Central memory CD4-positive, alpha-beta T cell (primary cell): ENCODE data around the gene SCARB1.

Experiments
- DNase-seq: peaks from one replicate; pipeline ENCODE4 v3.0.0; 2022

The SCARB1 gene

DNA sequence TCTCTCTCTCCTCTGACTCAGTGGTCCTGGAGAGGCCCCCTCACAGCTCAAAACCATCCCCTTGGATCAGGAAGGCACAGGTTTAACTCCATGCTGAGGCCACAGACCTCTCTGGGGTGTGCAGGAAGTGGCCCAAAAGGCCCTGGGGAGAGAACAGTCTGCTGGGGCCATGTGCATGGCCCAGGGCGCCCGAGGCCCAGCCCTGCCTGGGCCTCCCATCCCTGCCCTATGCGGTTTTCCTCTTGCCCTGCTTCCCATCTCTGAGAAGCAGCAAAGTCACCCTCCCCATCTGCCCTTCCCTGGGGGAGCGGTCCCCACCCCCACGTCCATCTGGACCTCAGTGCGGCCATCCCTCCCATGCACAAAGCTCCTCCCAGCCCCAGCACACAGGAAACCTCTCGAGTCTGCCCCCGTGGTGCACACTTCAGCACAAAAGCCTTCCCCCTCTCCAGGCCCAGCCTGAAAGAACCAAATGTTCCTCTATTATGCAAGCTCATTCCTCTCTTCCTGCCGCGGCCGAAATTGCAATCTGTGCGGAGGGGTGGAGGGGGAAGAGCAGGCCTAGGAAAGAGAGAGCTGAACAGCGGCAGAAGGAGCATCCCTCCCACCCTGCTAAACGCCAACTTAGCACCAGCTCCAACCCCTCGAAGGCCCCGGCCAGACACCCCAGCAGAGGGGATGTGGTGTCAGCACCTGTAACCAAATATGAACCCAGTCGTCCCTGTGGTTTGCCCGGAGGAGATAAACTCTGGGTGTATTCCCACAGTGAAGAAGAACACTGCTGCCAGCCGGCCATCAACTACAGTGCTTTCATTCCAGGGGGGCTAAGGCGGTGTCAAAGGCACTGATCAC, 108.5 kb downstream of the SCARB1 start:
- no peak for DNase-seq

DNA sequence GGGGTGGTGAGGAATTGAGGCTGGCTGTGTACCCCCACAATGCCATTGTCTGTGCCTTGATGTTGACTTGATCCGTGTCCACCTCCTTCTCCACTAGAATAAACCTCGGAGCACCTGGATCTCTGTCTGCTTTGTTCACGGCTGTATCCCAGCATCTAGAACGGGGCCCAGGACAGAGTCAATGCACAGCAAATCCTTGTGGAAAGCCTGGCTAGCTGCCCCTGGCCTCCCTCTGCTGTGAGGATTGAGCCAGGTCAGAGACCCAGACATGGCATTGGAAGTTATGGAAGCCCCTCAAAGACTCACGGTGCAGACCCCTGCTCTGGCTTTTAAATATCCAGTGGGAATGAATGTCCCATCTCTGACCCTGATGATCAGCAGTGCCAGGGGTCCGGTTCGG, 109.2 kb downstream of the SCARB1 start:
- no peak for DNase-seq

DNA sequence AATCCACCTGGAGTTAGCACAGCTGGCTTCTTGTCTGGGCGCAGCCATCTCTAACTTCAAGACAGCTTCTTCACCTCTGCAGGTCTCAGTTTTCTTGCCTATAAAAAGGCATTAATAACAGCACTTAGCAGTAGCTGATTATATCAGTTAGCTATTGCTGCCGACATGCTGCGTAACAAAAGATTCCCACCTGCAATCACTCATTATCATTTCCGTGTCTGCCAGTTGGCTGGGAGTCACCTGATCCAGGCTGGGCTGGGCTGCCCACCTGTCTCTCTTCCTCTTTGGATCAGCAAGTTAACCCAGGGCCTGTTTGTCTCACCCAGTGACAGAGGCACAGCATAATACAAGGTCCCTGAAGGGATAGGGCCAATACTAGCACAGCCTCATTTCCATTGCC, 109.7 kb downstream of the SCARB1 start:
- DNase-seq = no peak

DNA sequence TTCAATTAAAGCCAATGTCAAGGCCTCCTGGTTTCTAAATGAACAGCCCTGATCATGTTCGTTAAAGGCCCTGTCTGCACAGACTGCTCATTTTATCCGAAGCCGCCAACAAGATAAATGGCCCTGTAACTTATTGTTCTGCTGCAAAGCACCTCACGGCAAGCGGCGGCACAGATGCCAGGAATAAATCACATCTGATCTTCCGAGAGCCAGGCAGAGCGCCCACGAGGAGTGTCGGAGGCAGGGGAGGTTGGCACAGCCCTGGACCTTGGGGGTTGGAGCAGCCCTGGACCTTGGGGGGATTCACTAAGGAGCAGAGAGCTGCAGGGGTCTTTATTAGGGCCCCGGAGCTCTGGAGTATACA, 110.5 kb downstream of the SCARB1 start:
- DNase-seq = no peak

DNA sequence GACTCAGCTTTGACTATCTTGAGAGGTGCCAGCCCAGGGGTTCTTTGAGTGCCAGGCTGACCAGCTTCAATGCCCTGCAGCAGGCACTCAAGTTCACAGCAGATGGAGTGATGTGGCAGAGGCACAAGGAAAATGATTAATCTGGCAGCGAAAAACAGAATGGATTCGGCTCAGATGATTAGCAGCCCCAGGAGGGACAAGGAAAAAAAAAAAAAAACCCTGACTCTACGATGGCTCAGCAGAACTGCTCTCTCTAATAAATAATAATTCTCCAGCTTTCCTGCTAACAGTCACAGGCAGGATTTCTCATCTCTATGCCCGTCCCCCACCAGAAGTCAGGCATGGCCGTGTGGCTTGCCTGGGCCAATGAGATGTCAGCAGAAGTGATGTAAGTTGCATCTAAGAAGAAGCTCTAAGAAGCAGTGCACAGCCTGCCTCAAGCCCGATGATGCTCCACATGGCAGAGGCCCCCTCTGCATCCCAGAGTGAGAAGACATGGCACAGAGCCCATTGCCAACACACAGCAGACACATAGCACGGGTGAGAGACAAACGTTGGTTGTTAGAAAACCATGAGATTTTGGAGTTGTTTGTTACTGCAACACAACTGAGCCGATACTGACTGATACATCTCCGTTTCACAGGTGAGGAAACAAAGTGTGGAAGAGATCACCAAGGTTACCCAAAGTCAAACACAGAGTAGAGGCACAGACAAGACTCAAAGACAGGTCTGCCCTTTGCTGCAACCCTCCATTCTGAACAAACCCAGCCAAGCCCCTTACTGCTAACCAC, 111.0 kb downstream of the SCARB1 start:
- no peak for DNase-seq

DNA sequence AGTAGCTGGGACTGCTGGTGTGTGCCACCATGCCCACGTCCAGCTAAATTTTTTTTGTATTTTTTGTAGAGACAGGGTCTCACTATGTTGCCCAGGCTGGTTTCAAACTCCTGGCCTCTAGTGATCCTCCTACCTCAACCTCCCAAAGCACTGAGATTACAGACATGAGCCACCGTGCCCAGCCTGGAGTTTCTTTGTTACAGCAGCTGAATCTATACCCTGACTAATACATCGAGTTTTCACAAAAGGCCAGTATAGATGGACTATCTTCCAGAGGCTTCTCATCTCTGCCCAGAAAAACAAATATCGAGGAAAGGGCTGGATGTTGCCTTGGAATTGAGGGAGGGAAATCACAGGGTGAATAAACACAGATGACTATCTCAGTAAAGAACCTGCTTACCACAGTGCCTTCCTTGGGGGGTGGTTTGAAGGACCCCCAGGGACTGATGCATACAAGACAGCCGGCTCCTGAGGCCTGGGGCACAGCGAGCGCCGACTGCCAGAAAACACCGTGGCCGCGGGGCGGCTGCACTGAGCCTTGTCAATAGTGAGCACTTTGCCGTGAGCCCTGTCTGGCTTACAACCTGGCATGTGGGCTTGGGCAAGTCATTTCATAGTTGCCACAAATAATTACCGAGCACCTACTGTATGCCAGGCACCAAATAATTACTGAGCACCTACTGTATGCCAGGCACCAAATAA, 111.9 kb downstream of the SCARB1 start:
- no peak for DNase-seq

DNA sequence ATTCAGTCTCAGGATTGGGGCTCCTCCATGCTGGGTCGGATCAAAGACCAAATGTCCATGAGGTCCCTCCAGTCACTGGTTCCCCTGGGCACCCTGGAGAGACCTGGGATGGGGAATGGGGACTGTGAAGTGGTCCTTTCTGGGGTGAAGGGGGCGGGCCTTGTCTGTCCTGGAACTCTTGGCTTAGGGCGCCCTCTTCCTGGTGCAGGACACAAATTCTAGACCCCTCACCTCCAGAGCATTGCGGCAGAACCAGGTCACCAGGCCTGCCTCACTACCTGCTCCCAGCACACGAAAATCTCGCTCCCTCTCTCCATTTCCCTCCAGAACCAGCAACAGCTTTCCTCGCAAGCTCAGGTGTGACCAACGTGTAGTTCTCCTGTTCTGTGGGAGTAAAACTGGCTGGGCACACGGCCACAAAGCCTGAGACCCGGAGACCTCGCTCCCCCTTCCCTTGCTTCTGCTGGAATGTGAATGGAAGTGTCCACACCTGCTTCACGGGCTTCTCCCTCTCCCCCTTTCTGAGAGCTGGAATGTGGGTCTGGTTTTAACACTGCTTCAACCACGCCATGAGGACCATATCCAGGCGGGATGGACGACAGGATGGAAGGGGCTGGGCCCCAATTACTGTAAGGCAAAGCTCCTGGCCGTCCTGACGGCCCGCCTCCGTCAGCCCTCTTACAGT, 112.7 kb downstream of the SCARB1 start:
- DNase-seq = no peak

DNA sequence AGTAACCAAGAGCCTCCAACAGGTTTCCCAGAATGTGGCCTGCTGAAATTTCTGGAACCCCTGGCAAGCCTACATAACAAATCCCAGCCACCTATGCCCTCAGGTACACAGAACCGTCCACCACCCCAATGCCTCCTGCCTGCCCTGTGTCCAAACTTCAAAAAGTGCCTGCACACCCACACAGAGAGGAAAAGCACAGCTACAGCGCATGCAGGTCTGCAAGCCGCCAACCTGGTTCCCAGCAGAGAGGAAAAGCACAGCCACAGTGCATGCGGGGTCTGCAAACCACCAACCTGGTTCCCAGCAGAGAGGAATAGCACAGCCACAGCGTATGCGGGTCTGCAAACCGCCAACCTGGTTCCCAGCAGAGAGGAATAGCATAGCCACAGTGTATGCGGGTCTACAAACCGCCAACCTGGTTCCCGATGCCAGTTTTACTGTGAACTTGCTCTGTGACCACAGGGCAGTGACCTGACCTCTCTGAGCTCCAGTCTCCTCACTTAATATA, 113.5 kb downstream of the SCARB1 start:
- DNase-seq = no peak

DNA sequence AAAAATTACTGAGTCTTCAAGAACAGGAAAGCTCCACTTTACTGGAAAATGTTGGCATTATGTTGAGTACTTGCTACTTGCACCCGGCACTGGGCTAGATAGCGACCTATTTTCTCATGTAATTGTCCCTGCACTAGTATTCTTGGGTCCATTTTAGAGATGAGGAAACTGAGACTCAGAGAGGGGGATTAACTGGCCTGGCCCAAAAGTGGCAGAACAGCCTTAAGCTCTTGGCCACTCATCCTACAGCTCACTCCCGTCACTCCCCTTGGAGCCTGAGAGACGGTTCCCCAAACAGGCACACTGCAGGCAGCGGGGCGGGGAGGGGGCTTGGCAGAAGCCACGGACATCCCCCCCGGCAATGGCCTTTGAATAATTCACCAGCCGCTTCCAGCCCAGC, 113.9 kb downstream of the SCARB1 start:
- no peak for DNase-seq

DNA sequence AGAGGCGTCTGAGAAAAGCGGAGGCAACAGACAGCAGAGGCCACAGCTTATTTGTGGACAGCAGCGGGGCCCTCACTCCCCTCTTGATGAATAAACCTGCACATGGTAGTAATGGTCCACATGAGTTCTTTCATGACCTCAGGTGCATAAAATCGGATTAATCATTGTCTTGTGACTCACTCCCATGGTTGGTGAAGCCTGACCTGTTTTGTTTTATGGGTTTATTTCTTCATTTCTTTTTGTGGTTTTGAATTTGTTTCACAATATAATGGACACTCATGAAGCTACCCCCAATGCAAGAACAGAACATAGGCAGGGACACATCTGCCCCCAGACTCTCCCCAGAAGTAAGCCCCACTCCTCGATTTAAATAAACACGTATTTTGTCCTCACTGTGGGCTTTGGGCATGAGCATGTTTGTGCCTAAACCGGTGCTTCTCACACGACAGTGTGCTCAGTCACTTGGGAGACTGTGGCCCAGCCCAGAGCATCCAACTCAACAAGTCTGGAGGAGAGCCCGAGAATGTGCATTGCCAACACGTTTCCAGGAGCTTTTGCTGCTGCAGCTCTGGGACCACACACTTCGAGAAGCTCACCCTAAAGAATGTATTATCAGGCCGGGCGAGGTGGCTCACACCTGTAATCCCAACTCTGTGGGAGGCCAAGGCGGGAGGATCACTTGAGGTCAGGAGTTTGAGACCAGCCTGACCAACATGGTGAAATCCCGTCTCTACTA, 116.1 kb downstream of the SCARB1 start:
- no peak for DNase-seq

DNA sequence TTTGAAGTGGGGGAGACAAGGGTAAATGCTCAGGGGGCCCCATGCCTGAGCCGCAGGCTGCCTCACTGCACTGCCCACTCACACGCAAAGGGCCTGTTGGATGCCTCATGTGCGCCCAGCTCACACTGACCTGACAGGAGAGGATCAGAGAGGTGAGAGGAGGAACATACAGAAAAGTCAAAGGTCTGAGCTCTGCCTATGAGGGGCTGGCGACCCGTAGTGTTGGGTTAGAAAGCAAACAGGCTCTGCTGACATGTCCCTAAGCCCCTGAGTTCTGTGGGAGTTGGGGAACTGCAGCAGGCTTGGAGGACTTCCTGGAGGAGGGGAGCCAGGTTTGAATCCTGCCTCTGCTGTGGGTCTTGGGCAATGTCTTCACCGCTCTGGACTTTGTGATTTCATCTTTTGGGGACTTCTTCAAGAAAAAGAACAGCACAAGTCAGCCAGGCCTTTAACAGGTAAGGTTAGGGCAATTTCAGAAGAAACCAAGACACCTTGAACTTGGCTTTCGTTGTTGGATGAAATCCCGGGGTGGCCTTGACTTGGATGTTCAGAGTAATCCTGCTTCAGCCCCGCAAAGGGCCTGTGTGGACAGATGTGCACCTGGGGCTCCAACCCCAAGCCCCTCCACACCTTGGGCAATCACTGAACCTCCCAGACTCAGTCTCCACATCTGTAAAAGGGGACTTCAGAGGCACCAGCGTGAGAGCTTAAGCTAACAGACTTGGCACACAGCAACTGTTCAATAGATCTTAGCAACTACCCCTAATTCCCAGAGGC, 116.8 kb downstream of the SCARB1 start:
- DNase-seq = no peak

DNA sequence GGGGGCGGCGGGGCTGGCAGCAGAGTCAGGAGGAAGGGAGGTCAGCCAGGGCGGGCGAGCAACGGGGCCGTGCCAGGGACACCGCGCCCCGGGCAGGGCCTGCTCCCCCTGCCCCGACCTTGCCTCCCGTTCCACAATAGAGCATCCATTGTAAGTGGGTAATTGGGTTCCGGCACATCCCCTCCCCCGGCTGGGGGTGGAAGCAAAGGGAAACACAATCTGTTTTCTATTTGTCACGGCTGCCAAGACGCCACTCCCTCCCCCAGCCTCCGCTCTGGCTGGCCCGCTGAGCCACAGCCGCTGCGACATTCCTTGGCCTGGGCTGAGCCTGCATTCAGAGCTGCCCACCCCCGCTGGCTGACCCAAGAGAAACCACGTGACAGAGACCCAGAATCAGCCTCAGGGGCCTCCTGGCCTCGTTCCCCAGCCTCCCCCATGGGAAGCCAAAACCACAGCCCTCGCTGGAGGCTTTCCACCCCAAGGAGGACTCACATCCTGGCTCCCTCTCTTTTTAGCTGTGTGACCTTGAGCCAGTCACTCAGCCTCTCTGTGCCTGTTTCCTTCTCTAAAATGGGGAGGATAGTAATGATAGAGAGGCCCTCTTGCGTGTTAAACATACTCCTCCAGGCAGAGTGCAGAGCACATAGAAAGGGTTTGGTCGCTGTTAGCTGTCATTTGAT, 117.6 kb downstream of the SCARB1 start:
- DNase-seq = no peak

DNA sequence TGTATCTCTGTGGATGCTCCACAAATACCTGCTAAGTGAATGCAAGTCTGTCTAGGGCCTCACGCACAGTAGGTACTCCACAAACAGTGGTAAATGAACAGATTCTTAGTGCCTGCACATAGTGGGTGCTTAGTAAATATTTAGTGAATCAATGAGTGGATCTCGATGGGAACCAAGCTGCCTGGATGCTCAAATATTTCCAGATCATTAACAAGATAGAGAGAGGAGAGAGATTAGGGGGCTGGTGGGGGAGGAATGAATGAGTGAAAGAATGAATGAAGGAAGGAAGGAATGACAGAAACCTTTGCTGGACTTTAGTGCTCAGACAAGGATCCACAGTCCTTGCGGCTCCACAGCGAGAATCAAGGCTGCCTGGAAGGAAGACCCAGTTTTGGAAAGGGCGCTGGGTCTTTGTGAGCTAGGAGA, 118.2 kb downstream of the SCARB1 start:
- no peak for DNase-seq

DNA sequence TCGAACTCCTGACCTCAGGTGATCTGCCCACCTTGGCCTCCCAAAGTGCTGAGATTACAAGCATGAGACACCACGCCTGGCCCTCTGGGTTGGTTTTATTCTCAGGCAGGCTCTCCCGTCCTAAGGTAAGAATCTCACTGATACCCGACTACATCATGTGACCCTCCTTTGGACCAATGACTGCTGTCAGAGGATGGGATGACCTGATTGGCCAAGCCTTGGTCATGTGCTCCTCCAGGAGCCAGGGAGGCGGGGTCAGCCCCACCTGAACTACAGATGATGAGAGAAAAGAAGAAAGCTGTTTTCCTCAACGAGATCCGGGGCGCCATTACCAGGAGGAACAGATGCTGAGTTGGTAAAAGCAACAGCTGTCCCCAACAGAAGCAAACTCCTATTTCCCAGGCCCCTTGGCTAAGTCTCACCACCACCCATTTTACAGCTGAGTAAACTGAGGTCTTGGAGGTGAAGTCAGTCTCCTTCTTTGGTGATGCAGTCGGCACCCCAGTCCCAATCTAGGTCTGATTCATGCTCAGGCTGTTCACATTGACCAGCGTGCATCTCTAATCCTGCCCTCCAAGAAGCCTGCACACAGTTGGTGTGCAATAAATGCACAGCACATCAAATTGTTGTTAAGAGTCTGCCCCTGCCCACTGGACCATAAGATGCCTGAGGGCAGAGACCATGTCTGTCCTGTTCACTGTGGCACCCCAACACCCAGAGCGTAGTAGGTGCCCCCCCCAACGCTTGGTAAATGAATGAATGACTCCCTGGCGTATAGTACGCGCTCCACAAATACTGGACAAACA, 118.8 kb downstream of the SCARB1 start:
- no peak for DNase-seq

DNA sequence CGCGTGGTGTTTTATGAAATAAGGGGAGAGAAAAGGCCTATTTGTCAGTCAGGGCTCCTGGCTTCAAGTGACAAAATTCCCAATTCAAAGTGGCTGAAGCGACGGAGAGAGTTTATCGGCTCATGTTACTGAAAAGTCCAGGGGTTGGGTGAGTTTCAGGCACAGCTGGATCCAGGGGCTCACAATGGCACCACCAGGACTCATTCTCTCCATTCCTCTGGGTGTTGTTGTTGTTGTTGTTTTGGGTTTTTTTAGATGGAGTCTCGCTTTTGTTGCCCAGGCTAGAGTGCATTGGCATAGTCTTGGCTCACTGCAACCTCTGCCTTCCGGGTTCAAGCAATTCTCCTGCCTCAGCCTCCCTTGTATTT, 119.4 kb downstream of the SCARB1 start:
- no peak for DNase-seq

DNA sequence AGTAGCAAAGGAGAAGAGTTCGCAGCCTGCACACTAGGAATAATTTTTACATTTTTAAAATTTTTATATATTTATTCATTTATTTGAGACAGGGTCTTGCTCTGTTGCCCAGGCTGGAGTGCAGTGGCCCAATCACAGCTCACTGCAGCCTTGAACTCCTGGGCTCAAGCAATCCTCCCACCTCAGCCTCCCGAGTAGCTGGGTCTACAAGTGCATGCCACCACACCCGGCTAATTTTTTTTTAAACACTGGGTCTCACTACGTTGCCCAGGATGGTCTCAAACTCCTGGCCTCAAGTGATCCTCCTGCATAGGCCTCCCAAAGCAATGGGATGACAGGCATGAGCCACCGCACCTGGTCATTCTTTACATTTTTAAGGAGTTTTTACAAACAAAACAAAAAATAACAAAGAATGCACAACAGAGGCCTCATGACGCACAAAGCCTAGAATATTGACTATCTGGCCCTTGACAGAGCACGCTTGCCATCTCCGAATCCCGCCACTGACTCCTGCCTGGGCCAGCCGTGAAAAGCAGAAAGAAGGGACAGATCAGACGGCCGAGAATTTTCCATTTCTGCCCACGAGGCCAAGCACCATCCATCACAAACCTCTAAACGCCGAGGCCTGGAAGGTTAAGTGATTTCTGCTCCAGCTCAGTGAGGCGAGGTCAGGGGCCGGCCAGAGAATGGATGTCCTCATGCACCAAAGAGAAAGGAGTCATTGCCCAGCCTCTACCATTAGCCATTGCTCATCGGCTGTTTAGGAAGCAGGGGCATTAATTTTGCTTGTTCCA, 120.0 kb downstream of the SCARB1 start:
- no peak for DNase-seq

DNA sequence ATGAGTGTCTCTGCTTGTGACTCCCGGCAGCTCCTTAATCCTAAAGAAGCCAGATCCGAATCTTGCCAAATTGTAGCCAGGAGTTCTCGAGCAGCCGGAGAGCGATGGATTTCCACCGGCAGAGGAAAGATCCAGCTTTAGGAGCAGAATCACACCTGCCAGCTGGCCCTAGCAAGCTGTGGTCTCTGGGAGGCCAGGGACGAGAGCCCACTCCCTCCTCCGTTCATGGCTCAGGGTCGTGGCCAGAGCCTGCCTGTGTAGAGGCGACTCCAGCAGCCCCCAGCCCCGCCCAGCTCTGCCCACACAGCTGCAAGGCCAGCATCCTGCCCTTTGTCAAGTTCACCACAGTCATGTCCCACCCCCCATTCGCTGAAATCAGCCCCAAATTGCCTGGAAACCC, 121.0 kb downstream of the SCARB1 start:
- DNase-seq = no peak

DNA sequence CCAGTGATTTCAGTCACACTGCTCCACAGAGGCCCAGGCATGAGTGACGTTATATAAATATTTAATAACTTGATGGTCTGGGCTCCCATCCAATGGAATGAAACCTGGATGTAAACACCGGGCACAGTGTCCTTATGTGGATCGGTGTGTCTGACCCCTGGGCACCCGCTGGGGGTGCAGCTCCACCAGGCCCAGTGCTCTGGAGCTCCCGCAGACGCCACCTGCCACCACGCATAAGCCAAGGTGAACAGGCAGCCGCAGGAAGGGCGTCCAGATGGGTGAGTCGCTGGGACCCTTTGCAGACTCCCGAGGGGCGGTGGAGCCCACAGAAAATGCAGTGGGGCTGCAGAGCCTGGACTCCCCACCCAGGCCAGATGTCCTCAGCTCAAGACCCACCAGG, 121.6 kb downstream of the SCARB1 start:
- DNase-seq = no peak

DNA sequence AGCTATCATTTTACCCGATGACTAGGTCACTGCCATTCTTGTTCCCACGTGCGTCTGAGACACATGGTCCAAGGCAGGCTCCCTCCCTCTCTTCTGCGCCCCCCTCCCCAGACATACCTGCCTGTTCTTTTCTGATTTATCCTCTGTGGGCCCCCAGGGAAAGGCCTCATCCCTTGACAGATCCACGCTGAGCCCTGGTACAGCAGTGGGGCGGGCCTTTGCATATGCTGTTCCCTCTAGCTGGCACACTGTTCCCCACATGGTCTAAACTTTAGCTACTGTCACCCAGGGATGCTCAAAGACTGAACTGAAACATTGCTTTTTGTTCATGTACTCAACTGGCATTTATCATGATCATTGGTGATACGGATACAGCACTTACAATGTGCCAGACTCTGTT, 122.5 kb downstream of the SCARB1 start:
- DNase-seq = no peak
